T-helper 22 cell (primary cell): Measurements from ENCODE around the gene RPL9.
"Not testable (repeated sequence)": the region's sequence is repeated elsewhere in the genome, so short reads cannot be mapped to it uniquely, and the experiment has no call there.

Experiments
- DNase-seq: peaks from one replicate; pipeline ENCODE4 v3.0.0-alpha.2; 2020; ENCODE audit warnings: low read depth

Gene RPL9

DNA sequence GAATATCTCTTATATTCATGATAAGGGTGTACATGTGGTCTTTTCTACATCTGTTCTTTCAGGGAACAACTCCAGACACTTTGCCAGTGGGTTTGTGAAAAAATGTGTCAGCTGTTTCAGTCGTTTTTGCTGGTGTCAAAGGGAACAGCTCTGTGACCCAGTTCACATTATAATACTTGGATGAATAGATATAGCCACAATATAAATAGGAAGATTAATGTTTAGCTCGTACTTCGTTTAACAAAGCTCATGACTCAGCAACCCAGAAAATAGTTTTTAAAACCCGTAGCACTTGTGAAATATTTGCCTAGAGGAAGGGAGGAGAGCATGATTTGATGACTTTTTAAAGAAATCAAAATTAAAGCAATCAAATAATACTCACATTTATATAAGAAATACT is 8.0 kb upstream of the RPL9 start:
- no peak for DNase-seq

DNA sequence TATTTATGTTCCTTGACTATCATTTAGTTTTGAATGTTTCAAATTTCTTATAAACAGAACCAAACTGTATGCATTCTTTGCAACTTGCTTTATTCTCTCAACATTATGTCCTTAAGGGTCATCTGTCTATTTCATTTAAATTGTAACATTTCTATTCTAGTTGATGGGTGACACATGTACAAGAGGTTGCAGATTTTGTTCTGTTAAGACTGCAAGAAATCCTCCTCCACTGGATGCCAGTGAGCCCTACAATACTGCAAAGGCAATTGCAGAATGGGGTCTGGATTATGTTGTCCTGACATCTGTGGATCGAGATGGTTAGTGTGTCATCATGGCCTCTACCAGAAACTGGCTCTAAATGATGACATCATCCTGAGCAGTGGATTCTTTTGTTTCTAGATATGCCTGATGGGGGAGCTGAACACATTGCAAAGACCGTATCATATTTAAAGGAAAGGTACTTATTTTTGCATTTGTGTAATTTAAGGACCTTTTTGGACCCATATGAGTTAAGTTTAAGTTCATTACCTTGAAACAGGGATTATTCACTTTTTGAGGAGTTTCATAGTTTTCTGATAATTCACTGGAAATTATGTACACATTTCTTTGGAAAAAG is 6.3 kb upstream of the RPL9 start:
- DNase-seq: no peak

DNA sequence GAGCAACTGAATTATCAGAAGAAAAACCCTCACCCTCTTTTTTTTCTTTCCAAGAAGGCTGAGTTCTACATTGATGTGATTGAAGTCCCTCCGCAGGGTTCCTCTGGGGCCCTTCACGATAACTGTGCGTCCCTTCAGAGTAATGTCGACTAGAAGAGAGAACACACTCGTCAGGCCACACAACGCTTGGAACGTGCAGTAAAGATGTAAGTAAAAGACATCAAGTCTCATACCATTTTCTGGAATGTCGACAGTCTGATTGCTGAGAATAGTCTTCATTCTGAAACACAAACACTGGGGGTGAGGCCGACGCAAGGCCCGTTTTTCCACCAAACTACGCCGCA is 589 bp downstream of the RPL9 start:
- DNase-seq: not testable (repeated sequence)

DNA sequence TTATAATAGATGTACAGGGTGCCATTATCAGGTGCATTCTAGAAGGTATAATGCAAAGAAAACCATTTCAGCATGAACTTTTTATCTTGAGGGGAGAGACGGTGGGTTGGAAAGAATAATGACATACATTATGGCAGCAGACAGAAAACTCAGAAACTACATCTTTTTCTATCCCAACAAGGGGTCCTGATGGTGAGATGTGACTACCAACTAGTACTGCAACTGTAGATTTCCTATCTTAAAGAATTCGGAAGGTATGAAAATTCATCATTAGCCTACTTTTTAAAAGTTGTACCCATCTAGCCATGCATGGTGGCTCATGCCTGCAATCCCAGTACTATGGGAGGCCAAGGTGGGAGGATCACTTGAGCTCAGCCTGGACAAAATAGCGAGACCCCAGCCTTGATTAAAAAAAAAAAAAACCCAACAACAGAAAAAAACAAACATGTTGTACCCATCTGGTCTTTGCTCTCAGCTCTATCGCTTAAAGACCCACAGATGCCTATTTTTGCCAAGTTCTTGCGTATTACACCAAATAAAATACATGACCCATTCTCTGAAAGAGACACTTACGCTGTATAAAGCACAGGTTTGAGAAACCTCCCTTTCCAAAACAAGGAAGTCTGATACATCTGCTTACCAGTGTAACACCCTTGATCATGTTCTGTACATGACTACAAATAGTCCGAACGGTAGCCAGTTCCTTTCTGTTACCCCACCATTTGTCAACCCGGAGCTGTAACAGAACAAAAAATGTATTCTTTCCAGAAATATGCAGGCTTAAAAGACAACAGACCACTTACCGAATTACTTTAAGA is 1.6 kb downstream of the RPL9 start:
- no peak for DNase-seq

DNA sequence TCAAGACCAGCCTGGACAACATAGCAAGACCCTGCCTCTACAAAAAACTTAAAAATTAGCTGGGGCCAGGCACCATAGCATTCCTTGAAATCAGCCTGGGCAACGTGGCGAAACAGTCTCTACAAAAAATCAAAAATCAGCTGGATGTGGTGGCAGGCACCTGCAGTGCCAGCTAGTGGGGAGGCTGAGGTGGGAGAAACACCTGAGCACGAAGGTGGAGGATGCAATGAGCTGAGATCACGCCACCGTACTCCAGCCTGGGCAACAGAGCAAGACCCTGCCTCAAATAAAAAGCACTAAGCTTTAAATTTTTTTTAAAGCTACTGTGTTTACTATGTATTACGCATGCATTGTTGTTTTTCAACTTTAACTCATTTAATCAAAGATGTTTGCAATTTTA is 3.2 kb downstream of the RPL9 start:
- DNase-seq: no peak

DNA sequence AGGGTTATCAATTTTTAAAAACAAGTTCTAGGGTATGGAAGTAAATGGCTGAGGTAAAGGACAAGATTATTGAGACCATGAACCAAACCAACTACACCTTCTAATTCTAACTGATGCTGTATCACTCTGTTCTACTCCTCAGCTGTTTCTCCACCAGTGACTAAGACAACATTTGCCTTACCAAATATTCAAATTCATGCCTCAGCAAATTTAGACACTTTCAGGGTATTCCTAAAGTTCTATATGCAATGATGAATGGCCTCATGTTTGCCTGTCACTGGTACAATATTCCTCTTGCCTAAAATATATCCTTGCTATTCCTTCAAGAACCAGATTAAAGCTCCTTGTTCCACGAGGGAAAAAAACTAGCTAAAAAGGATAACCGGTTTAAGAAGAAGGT is 5.0 kb downstream of the RPL9 start:
- DNase-seq: no peak

DNA sequence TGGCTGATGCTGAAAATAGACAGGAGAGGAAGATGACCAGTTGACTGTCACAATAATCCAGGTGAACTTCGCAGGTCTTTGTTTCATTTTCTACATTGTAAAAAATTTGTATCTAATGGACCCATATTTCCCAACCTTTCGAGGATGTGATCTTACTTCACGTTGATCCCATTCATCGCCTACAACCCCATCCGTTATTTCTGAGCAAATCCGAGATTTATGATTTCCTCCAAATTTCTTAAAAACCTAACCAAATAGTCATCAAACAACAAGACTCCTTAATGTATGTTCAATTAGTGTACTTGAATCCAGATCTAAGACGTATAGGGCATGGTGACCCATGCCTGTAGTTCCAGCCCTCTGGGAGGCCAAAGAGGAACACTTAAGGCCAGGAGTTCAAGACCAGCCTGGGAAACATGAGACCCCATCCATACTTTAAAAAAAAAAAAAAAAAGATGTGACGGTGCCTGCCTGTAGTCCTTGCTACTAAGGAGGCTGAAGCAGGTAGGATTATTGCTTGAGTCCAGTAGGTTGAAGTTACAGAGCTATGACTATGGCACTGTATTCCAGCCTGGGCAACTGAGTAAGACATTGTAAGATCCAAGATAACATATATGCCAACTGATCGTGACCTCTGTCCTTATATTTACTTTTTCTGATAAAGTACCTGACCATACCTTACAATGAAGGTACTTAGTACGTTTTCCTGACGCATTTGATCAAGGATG is 5.7 kb downstream of the RPL9 start:
- no peak for DNase-seq

DNA sequence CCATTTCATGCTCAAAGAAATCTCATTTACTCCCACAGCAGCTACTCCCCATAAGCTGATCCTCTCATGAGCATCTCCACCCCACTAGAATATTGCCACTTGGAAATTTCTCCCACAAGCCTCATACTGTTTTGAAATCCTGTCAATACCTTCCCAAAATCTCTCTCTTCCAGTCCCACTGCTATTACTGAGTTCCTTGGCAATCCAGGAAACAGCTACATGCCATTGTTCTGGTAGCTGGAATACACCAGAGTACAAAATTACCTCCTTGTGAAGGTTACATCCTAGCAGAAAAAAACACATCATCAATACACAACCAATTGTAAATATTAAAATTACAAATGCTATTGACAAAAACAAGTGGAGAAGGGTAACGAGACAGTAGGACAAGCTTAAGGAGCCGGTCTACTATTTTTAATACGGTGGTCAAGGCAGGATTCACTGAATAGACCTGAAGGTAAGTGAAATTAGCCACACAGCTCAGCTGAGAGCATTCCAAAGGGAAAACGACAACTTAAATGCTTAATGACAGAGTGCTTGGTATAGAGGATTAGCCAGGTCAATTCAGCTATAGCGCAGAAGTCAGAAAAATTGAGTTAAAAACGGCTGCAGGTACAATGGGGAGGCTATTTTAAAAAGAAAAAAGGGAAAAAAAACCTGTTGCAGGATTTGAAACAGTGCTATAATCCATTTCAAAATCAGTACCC is 6.4 kb downstream of the RPL9 start:
- no peak for DNase-seq

DNA sequence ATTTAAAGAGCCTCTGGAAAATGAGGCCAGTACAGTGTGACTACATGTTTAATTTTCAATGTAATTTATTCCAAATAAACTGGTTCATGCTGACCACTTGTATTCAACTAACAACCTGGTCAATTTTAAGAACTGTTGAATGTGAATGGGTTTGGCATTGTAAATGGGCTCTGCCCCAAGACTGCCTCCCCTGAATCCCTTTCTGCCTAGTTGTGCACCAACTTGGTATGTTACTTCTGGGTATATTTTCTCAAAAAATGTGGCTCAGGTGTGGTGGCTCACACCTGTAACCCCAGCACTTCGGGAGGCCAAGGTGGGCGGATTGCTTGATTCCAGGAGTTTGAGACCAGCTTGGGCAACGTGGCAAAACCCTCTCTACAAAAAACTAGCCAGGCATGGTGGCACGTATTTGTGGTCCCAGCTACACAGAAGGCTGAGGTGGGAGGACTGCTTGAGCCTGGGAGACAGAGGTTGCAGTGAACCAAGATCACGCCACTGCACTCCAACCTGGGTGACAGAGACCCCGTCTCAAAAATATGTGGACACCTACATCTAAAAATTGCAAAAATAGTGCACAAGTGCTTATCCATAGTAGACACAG is 7.2 kb downstream of the RPL9 start:
- no peak for DNase-seq

DNA sequence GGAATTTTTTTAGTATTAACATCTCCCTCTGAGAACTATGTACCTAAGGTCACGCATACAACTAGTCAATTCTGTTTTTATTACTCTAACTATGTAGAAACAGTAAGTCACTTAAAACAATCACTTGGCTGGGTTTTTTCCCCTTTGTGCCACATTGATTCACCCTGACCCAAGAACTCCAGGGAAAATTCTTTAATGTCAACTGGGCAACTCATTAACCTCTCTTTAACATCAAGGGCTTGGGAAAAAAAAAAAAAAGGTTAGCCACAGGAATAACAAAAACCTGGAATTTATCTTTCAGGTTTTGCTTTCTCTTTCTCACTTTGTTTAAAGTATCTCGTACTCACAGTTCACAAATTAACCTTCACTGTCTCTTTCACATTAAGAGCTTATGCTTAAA is 8.1 kb downstream of the RPL9 start:
- no peak for DNase-seq

DNA sequence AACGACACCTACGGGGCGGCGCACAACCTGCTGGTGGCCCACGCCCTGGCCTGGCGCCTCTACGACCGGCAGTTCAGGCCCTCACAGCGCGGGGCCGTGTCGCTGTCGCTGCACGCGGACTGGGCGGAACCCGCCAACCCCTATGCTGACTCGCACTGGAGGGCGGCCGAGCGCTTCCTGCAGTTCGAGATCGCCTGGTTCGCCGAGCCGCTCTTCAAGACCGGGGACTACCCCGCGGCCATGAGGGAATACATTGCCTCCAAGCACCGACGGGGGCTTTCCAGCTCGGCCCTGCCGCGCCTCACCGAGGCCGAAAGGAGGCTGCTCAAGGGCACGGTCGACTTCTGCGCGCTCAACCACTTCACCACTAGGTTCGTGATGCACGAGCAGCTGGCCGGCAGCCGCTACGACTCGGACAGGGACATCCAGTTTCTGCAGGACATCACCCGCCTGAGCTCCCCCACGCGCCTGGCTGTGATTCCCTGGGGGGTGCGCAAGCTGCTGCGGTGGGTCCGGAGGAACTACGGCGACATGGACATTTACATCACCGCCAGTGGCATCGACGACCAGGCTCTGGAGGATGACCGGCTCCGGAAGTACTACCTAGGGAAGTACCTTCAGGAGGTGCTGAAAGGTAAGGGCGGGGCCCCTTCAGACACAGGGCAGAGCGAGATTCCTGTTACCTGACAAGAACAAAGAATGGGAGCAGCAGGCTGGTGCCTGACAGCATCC is 11.7 kb downstream of the RPL9 start:
- no peak for DNase-seq

DNA sequence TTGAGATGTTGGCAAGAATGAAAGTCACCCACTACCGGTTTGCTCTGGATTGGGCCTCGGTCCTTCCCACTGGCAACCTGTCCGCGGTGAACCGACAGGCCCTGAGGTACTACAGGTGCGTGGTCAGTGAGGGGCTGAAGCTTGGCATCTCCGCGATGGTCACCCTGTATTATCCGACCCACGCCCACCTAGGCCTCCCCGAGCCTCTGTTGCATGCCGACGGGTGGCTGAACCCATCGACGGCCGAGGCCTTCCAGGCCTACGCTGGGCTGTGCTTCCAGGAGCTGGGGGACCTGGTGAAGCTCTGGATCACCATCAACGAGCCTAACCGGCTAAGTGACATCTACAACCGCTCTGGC is 12.3 kb downstream of the RPL9 start:
- no peak for DNase-seq

DNA sequence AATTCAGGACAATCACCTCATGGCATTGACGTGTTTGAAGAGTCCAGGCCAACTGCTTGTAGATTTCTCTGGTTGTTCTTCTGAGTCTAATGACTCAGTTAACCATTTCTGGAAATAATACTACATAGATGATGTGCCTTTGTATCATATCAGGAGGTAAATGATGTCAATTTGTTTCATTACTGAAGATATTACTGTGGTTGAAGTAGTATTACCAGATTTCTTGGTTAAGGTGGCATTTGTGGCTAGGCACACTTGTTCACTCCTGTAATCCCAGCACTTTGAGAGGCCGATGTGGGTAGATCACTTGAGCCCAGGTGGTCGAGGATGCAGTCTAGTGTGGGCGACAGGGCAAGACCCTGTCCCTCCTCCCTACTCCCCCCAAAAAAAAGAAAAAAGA is 15.7 kb downstream of the RPL9 start:
- no peak for DNase-seq

DNA sequence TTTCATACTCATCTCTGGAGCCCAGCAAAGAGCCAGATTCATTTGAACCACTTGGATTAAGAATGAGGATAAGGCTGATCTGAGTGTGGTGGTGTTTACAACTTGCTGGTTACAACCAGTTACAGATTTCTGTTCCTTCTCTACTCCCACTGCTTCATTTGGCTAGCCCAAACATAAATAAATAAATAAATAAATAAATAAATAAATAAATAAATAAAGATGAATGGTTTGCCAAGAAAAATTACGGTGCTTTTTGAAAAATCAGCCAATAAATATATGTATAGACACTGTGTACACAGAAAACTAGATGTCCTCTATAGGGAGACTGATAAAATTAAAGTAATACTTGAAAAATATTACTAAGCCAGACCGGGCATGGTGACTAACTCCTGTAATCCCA is 17.1 kb downstream of the RPL9 start:
- DNase-seq: no peak

DNA sequence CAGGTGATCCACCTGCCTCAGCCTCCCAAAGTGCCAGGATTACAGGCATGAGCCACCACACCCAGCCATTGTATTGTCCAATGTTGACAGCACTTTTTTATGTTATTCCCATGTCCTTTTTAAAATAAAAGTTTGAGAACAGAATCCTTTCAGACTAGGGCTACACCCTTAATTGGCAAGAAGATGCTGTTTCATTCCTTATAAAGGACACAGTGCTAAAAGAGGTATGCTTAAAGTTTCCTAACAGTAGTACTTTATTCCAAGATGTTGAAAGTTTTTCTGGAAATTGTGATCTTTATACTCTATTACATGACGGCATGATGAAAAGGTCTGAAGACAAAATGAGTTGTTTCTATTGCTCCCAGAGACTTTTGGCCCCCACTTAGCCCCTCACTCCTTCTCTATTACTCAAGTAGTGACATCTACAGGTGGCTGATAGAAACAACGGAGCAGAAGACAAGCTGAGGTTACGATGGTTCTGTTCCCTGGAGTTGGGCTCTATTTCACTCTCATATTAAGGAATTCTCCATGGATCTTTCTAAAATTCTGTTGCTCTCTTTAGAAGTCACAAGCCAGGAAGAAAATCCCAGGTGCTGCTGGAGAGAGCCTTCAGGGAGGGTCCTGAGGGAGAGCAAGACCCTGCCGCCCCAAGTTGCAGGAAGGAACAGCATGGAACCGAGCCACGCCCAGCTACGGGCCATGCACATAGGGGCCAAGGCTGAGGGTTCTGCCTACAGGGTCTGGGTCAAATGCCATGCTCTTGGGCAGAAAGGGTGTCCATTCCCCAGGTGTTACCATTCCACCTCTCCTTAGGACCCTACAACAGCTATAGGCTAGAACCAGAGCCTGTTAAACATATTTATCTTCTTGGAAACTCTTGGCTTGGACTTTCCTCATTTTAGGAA is 22.8 kb downstream of the RPL9 start:
- no peak for DNase-seq

DNA sequence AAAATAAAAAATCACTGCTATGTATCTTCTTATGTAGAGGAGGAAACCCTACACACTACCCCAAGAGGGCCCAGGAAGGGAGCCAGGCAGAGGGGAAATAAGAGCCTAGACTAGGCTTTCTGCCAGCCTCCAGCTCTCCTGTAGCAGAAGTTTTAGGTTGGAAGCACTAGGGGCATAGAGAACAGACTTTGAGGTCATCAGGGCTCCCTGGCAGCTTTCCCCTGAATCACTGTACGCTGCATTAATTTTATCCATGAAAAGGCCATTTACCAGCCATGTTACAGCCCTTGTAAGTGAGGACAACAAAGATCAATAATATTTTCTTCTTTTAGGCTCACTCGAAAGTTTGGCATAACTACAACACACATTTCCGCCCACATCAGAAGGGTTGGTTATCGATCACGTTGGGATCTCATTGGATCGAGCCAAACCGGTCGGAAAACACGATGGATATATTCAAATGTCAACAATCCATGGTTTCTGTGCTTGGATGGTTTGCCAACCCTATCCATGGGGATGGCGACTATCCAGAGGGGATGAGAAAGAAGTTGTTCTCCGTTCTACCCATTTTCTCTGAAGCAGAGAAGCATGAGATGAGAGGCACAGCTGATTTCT is 24.7 kb downstream of the RPL9 start:
- DNase-seq: no peak

DNA sequence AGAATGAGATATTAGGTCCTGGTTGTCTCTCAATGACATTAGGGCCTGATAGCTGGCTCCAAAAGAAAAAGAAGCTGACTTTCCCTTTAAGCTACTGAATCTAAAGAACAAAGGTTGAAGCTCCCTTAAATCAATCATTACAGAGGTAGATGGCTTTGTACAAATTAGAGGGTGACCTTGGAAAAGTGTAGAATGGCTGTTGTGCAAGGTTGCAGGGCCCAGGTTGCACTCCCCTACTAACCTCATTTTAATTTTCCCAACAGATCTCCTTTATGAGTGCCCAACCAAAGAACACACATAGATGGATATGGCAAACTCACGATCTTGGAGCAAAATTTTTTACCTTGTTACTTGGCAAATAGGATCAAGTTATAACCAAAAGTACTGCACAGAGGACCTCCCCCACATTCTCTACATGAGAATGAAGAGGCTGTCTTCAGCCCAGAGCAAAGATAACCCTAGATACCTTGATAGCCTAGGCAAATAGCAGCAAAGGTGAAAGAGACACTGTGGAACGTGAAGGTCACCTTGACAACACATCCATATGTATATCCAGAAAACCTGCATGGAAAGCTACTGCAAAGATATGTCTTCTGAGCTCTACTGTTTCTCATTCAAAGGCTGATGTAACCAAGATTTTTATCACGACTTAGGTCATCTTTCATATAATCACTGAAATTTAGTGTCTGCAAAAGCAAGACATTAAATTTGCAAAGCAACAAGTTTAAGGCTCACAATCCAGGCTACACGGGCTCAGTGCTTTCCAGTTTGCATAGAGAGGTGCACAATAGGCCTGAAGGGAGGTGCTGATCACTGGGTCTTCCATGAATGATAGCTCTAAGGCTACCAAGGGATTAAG is 29.0 kb downstream of the RPL9 start:
- DNase-seq: no peak

DNA sequence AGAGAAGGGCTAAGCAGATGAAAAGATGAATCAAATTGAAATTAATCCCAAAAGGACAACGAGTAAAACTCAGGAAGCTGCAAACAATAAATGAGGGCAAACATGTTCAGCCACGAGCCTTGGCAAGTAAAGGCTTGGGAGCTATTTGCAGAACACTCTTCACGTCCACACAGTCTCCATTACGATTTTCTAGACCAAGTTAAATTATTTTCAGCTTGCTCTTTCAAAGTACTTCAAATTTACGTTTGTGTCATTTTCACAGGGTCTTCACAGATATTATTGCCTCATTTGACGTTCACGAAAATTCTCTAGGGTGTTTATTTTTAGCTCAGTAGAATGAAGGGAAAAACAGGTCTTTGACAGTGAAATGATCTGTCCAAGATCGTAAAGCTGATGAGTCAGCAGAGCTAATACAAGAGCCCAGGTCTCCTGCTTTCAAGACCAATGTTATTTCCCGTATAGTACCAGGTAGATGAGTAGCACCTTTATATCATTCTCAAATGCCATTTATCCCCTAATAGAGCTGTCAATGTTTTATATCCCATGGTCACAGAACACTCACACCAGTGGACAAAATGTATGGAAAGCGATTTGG is 31.1 kb downstream of the RPL9 start:
- DNase-seq: no peak

DNA sequence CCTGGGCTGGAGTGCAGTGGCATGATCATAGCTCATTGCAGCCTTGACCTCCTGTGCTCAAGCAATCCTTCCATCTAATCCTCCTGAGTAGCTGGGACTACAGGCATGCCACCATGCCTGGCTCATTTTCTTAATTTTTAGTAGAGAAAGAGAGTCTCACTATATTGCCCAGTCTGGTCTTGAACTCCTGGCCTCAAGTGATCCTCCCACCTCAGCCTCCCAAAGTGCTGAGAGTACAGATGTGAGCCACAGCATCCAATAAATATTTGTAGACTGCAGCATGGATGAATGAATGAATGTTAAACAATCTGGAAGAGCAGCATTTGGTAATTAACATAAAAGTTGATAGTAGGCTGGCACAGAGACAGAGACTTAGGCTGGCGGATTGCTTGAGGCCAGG is 32.0 kb downstream of the RPL9 start:
- DNase-seq: no peak
